Activated CD4-positive, CD25-positive, alpha-beta regulatory T cell treated with anti-CD3 and anti-CD28 coated beads, Interleukin-2, amount 50 U/mL, for 24 hours (primary cell): ENCODE results near the gene PAGE2.
"Not testable (repeated sequence)": the region's sequence is repeated elsewhere in the genome, so short reads cannot be mapped to it uniquely, and the experiment has no call there.

Source experiments
- ATAC-seq, 2 donors: fragments of 150-1000 bp; cut with Tn5 transposase; one replicate each; pipeline ENCODE4 v1.10.0; 2021; ENCODE audit warnings: mild to moderate bottlenecking in 1 of 2, moderate library complexity in 1 of 2

Gene PAGE2, protein sequence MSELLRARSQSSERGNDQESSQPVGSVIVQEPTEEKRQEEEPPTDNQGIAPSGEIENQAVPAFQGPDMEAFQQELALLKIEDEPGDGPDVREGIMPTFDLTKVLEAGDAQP

GRCh38 chrX:55088795-55089489 lies at the start of gene PAGE2:
PAGE2 (plus strand) TSS chrX:55089018; CDS start chrX:55090021, 1,003 bp downstream.
- no peak for ATAC-seq

GRCh38 chrX:55039471-55039870 lies 49.3 kb upstream of the PAGE2 start:
- ATAC-seq, result no peak

- ATAC-seq, result no peak
Observed at GRCh38 chrX:55041514-55041913, 47.3 kb upstream of the PAGE2 start.

- not testable (repeated sequence) for ATAC-seq
Observed at GRCh38 chrX:55050599-55050998, 38.2 kb upstream of the PAGE2 start.

DNA sequence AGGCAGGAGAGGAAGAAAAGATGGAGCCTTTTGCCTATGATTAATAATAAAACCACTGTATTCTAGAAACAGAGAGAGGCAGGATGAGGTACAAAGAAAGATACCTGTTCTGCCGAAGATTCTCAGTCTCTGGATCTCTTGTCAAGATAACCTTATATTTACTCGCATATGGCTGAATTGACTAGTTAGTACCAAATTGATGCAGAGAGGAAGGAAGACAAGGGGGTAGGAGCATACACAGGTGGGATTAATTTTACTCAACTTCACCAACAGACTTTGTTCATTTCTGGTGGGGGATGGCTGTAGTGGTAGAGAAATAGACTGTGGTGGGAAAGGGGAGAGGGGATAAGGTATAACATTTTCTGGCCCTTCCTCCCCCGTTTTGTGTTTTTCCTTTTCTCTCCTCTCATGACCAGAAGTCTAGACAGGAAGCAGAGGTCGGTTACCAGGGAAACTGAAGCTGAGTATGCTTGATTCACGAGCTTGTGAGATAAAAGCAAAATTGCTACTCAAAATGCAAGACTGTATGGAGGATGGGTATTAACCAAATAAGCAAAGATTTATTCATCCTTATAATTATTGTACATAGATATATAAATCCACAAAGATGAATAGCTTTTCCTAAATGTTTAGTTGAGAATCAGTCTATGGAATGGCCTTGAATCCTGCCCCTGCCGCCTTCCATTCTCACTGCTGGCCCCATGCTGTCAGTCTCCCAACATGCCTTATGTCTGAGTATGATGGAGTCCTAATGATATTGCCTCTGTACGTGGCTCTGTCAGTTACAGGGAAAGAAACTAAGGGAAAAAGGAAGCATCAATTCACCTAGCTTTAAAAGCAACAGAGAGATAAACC lies 31.8 kb upstream of the PAGE2 start:
- peak; percentile 81 to 89 for ATAC-seq

DNA sequence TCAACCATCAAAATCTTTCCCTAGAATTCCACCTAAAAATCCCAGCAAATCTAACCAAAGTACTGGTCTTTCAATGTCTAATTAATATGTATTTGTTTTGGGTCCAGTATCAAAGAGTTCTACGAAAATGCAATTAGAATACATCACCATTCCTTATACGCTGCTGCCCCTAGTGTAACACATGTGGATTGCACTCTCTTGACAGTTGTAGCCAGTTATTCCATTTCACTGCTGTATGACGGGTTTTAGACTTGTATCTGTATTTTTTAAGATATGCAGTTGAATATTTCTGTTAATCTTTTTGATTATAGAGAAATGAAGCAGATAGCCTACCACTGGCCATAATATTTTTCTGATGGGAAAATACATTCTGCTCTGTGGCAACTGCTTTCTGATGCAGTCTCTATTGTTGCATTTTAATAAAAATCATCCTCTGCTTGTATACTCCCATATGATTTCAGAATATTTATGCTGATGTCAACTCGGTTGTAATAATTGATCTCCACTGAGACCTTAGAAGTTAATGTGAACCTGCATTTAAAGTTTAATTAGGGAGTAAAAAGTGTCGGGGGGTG lies 31.1 kb upstream of the PAGE2 start:
- ATAC-seq, result peak; percentile 50 to 64

GRCh38 chrX:55067180-55067579 lies 21.6 kb upstream of the PAGE2 start:
- ATAC-seq, result not testable (repeated sequence)

DNA sequence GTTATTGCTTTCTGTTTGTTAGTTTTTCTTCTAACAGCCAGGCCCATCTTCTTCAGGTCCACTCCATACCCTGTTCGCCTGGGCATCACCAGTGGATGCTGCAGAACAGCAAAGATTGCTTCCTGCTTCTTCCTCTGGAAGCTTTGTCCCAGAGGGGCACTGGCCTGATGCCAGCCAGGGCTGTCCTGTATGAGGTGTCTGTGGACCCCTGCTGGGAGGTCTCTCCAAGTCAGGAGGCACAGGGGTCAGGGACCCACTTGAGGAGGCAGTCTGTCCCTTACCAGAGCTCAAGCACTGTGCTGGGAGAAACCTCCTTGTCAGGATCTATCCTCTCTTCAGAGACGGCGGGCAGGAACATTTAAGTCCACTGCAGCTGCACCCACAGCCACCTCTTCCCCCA lies 16.5 kb upstream of the PAGE2 start:
- ATAC-seq, result no peak

GRCh38 chrX:55074851-55075467 lies 13.9 kb upstream of the PAGE2 start, which contains the start of gene PAGE2B:
PAGE2B (plus strand) TSS chrX:55075030; CDS start chrX:55076042, 1,012 bp downstream.
- ATAC-seq, result no peak

DNA sequence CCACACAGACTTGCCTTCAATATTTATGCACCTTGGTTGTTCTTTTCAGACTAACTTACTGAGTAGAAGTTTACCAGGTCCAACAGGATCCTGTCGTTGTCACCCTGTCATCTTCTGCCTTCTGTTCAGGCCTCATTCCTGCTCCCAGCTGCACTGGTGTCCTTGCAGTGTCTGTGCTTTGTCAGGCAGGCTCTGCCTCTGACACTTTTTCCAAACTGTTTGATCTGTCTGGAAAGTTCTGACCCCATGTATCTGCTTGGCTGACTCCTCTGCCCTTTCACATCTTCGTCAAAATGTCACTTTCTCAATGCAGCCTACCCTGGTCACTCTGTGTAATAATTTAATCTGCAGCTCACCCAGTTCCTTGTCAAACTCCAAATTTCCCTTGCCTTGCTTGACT lies 9.9 kb downstream of the PAGE2 start:
- ATAC-seq, result no peak

- ATAC-seq, result no peak
Observed at GRCh38 chrX:55099162-55099561, 10.3 kb downstream of the PAGE2 start.

GRCh38 chrX:55102754-55103153 lies 13.9 kb downstream of the PAGE2 start:
- no peak for ATAC-seq

DNA sequence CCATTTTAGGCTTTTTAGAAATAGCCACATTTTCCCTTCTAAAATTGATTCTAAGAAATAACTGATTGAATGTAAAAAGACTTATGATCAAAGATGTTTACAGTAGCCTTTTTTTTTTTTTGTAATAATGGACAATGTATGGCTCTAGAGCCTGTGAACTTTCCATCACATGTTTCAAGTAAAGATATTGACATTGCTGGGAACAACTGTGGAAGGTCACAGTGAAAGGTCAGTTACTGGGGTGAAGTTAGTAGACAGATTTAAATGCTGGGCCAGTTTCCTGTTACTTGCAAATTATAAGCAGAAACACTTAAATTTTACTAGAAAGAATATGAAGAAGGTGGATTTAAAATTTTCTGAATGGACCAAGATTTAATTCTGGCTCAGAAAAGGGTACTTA lies 18.4 kb downstream of the PAGE2 start:
- no peak for ATAC-seq

DNA sequence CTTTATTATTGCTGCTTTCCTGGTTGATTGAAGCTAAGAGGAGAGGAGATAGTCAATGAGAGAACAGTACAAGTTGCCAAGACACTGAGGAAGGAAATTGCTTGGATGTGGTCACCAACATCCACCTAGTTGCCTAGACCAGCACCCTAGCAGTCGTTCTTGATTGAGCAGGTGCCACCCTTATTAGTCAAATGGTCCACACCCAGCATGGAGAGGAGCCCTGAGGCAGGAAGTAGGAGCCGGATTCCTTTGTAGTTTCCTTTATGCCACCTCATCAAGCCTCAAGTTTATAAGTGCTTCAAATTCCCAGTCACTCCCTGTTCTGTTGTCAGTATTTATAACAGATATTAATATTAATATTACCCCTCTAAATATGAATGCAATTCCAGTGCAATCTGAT lies 19.1 kb downstream of the PAGE2 start:
- no peak for ATAC-seq

DNA sequence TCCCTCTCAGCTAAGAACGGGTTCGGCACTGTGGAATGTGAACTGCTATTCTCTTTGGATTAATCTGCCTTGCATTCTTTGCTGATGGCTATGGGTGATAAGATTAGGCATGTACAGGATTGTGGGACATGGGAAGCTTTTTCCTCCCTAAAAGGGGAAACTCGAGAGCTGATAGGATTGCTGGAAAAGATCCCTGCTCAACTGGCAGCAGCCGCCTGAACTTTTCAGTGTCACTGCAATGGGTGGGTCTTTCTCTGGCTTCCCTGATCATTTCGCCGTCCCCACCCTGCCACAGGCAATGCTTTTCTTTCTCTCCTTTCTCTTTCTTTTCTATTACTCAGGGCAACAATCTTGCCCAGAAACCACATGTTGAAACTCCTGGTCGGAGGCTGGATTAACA lies 20.5 kb downstream of the PAGE2 start:
- no peak for ATAC-seq

GRCh38 chrX:55111578-55112254 lies 22.9 kb downstream of the PAGE2 start:
- no peak for ATAC-seq

DNA sequence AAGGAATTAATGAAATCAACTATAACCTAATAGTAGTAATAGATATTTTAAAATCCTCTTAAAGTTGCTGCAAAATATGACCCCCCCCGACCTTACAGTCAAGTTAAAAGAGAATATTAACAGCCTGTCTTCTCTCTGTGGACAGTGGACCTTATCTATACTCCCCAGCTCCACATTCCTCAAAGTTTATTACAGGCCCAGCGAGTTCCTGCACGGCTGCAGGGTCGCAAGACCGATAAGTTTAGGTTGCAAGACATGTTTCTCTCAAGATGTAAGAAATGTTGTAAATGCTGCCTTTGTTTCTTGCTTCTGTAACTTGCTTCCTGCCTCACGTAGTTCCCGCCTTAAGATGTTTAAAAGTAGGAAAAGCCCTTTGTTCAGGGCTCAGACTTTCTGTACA lies 27.8 kb downstream of the PAGE2 start:
- not testable (repeated sequence) for ATAC-seq

DNA sequence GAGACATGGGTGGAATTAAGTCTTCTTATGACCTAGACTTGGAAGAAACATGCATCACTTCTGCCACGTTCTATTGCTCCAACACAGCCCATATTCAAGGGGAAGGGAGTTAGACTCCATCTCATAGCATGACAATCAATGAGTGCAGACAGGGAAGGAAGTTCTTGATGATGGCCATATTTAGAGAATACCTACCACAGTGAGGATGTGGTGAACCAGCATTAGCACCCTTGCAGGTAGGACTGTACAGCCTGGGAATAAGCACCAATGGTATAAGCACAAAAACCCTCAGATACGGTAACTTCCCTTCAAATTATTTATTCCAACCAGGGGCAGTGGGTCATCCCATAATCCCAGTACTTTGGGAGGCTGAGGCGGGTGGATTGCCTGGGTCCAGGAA lies 29.8 kb downstream of the PAGE2 start:
- ATAC-seq, result no peak

DNA sequence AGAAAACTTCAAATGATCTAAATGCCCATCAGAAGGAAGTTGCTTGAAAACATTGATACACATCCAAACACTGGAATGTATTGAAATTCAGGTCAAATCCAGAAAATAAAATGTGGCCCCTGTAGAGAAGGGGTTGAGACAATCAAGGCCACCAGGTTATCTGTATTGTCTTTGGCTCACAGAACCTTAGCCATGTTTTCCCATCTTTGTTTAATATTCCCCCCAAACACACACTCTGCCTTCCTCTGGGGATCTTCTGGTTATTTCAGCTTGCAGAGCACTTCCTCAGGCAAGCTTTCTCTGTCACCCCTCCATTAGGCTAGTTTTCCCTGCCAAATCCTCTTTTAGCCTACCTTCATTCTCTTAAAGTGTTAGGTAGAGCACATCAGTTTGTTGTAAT lies 30.5 kb downstream of the PAGE2 start:
- ATAC-seq, result no peak

- ATAC-seq, result no peak
Observed at GRCh38 chrX:55119712-55120111, 30.9 kb downstream of the PAGE2 start.

- no peak for ATAC-seq
Observed at GRCh38 chrX:55120761-55121358, 32.0 kb downstream of the PAGE2 start.

GRCh38 chrX:55123900-55124299 lies 35.1 kb downstream of the PAGE2 start:
- ATAC-seq, result no peak
